T-helper 2 cell treated with Interferon-gamma antibody and Interleukin-4, amounts not matched to agents 100 ng/mL and 5 ng/mL, for 36 hours (primary cell): Measurements from ENCODE around the gene GALNT9. TPM values are rescaled to one million over a fixed set of nuclear protein-coding genes. Genes with fewer than 3 reads are reported as not detected.

ENCODE experiments used
- intact Hi-C: fragments of 100-400 bp; cut with micrococcal nuclease; formaldehyde crosslinking; loops from one replicate; pipeline ENCODE4 v1.15.1; 2023
- total RNA-seq: library from RNA; stranded (reverse); gene quantifications from 2 replicates; pipeline ENCODE4 v1.2.3, GENCODE V29; 2022

Gene GALNT9
- total RNA-seq, 1 donor from 2014 or later, result not detected

DNA sequence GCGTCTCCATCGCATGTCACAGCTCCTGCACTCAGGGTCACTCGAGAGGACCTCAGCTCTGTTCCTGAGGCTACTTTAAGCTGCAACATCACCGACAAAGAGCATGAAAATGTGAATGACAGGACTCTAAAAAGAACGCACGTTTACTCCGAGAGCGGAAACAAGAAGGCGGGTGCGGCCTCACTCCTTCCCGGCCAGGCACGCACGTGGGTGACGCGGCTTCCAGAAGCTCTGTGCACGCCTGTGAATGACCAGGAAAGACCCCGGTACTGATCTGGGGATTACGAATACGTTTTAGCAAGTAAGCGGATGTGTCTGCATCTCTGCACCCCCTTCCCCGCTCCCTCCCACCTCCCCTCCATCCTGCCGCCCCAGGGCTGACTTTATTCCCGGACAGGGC, 15.2 kb upstream of the GALNT9 start:
- intact Hi-C loops, result no loop called here

DNA sequence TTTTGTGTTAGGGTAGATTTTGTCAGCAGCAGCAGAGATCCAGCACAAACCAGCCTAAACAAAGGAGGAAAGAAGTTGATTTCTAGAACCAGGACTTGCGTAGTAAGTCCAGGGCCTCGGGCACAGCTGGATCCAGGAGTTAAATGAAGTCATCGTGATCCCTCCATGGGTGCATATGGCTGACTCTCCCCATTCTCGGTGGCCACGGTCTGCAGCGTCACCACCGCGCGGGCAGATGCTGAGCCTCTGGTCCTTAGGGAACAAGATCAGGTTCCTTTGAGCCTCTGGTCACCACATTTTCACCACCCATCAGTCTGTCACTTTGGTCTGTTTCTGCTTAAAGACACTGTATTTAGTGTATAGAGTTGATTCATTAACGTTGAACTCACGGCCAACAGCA, 14.8 kb upstream of the GALNT9 start:
- intact Hi-C loops, result no loop called here

DNA sequence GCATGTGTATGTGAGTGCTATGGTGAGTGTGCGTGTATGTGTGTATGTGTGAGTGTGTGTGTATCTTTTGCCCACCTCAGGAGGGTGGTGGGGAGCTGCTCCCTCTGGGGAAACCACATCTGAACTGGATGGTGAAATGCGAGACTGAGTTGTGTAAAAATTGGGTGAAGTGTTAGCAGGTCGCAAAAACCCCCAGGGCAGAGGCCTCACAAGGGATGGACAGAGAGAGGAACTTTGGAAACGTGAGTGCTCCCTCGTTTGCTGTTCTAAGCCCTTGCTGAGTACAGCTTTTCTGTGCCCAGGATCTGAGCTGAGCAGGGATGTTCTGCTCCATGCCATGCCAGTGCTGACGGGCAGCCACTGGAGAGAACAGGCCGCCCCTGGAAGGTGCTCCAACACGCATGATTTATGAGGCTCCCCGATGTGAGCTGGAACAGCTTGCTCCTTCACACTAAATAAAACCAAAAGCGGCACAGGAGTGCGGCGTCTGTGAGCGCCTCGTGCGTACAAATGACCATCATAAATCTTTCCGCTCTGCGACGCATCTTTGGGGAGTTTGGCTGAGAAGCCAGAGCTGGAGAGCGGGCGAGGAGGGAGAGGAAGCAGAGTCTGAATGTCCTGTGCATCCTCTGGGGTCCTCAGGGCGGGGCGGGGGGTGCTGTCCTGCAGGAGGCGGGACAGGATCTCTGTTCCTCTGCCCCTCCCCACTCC, 14.1 kb upstream of the GALNT9 start:
- intact Hi-C loops, result no loop called here

DNA sequence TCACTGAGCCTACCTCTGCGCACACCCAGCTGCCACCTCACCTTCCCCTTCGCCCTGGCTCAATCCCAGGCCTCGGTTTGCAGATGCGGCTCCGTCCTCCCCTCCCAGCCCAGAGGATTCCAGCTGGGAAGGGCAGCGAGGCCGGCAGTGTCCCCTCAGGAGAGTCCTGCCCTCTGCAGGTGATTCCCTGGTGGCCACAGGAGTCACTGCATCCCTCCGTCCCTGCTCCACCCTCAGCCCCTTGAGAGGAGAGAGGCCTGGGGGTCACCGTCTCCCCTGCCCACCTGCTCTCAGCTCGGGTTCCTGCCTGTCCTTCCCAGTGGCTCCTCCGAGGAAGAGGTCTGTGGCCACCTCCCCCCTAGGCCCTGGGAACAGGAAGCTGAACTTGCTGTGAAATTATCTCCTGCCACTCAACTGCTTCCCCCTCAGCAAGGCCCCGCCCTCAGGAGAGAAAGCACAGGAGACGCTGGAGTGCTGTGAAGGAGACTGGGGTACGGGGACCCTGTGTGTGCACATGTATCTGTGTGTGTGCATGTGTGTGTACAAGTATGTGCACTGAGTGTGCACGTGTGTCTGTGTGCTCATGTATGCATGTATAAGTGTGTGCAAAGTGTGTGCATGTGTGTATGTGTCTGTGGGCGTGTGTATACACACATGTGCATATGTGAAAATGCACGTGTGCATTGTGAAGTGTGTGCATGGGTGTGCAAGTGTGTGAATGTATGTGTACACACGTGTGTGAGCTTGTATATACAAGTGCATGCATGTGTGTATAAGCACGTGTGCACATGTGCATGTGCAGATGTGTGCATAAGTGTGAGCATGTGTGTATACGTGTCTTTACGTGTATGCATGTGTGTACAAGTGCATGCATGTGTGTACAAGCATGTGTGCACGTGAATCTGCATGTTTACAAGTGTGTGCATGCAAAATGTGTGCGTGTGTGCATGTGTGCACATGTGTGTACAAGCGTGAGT, 13.2 kb upstream of the GALNT9 start:
- intact Hi-C loops, result no loop called here

DNA sequence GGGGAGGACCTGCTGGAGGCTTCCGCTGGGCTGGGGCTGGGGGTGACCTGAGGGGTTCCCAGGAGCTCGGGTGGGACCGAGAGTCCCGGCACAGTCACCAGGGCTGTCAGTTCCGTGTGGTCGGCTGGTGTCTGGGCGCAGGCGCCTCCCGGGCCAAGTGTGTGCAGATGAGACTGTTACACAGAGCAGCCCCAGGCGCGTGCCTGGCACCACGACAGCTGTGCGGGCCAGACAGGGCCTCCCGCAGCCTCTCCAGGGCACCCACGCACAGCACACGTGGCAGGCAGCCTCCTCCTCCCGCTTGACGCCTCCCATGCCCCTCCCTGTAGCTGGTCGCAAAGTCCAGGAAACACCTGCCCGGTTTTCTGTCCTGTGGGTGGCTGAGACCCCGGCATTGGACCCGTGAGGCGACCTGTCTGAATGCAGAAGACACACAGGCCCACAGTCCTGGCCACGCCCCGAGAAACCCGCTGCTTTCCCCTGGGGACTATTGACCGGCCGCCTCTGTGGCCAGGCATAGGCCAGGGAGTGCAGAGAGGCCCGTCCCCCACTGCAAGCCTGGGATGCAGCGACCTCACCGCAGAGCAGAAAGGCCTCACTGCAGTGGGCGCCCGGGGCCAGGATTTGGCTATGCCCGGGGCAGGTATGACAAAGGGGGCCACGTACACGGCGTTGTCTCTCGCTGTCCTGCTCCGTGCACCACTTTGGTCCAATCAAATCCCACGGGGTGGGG, 12.1 kb upstream of the GALNT9 start:
- intact Hi-C loops, result no loop called here

DNA sequence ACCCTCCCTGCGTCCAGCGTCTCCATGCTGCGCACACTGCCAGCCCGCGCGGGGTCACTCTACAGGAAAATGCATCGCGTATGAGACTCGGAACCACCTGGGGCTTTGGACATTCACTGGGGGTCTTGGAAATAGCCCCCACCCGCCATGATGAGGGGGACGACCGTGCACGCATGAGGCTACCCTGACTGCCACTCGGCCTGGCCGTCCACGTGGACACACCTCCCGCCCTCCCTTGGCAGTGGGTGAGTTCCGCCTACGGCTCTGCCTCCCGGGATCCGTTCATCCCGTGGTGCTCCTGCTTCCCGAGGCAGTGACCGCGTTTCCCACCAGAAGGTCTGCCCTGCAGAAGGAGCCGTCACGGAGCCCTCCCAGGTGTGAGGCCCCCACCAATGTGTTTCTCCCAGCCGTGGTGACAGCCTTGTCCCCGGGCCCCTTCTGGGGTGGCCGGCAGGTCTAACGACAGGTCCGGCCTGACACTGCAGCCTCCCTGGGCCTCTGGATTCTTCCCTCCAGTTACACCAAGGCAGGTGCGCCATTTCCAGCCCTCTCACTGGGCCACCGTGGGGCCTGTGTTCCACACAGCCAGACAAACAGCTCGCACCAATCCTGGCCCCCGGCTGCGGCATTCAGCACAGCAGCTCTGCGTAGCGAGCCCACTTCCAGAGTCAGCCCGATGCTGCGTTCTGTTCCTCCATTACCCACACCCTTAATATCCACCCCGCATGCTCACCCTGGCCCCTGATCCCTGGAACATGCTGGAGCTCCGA, 11.1 kb upstream of the GALNT9 start:
- intact Hi-C loops, result no loop called here

DNA sequence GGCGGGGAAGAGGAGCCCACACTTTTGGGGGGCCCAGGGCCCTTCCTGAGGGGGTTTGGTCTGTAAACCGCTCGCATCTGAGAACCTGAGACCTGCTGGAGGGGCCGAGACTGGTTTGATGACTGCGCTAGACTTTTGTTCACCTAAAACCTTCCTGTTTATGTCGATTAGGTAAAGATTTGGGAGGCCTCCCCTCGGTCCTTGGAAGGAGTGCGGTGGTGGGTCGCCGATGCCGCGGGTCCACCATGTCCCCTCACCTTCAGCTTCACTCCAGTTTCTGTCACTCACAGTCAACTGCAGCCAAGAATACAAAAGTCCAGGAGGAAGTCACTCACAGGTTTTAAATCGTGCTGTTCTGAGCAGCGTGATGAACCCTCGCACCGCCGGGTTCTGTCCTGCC, 10.5 kb upstream of the GALNT9 start:
- intact Hi-C loops, result no loop called here

DNA sequence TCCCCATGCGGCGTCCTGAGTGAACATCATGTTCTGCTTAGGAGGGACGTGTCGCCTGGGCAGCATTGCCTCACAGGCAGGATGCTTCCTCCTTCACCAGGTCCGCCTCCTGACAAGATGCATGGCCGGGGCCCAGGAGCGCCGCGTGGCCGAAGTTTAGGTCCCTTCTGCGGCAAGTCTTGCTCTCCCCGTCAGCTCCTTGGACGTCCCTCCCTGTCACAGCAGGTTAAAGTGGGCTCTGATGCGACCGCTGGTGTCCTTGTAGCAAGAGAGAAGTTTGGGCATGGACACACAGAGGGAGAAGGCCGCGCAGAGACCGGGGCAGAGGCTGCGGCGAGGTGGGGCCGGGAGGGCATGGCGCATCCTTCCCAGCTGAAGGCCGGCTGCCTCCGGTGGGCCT, 9.4 kb upstream of the GALNT9 start:
- intact Hi-C loops, result no loop called here

GRCh38 chr12:132338311-132338710, 8.9 kb upstream of the GALNT9 start:
- intact Hi-C loops, result no loop called here

DNA sequence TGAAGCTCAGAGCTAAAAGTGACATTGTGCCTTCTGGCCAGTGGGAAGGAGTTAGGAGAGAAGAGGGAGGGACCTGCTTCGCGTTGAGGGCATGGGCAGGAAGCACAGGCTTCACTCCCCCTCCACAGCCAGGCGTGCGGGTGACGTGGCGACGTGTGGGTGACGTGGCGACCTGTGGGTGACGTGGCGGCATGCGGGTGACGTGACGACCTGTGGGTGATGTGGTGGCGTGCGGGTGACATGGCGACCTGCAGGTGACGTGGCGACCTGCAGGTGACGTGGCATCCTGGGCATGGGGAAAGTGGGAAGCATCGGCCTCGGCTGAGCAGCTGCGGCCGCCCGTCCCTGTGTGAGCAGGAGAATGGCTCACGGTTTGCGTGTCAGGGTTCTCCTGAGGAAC, 8.2 kb upstream of the GALNT9 start:
- intact Hi-C loops, result no loop called here

DNA sequence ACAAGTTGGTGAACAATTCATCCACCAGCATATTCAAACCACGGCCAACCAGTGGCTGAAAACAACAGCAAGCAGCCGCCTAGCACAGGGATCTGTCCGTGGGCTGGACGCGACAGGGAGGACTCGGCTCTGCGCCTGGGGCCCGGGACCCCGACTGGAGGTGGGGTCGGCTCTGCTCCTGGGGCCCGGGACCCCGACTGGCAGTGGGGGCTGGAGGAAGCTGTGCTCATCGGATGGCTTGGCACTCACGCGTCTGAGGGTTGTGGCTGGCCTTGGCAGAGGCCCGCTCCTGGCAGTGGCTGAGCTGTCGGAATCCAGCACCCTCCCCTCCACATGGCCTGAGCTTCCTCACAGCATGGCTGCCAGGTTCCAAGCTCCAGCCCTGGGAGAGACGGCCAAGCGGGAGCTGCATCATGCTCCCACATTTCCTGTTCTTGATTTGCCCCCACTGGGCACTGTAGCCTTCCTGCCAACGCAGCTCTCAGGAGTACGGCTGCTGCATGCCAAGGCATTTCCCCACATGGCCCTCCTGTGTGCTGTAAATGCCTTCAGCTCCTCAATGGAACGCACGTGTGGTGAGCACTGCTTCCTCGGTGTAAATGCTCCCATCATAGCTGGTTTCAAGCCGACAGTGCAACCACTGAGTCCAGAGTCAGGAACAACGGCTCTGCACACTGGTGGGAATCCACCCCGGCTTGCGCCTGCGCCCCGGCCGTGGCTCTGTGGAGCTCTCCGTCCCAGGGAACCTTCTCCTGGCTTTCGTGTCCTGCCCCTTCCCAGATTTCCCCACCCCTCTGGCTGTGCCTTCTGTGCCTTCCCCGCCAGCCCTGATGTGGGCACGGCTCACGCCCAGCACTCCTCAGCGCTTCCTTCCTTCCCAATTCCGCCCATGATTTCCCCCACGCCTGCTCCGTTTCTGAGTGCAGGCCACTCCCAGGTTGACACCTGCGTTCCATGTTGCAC, 7.3 kb upstream of the GALNT9 start:
- intact Hi-C loops, result no loop called here

DNA sequence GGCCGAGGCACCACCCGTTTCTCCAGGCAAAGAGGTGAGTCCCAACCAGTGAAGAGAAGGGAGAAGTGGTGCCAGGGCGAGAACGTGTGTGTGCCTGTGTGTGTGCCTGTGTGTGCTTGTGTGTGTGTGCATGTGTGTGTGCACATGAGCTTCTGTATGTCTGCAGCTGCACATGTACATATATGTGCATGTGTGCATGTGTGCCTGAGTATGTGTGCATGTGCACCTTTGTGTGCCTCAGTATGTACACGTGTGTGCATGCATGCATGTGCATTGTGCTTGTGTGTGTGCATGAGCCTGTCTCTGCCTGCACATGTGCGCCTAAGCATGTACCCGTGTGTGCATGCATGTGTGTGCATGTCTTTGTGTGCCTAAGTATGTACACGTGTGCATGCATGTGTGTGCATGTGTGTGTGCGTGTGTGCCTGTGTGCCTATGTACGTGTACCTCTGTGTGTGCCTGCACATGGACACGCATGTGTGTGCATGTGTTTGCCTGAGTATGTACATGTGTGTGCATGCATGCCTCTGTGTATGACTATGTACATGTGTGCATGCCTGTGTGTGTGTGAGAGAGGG, 5.9 kb upstream of the GALNT9 start:
- intact Hi-C loops, result no loop called here

DNA sequence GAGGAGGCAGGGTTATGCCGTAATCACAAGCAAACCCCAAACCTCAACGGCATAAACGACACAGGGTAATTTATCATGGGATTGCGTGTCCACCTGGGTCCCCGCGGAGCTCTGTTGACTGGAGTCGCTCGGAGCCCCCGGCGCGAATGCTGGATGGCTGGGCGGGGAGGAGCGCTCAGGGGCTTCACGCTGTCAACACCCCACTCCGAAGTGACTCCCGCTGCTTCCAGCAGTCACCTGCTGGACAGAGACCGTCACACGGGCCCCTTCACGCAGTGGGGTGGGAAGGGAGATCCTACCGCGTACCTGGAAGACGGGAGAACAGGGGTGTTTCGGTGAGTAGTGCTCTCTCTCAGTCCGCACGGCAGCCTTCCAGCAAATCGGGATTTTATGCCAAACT, 4.4 kb upstream of the GALNT9 start:
- intact Hi-C loops, result no loop called here

DNA sequence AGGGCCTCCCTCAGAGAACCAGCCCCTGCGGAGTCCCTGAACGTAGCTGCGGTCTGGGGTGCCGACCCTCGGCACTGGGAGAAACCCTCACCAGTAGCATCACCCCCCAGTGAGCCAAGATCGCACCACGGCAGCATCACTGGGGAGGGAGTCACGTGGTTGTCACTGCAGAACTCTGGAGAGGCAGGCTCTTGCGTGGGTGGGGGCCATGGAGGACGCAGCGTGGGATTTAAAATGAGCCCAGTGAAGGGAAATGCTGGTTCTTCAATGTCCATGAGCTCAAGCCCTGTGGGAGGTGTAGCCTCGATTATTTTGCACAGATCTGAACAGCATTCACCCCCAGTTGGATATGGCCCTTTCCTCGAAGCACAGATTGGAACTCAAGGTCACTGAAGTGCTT, 3.9 kb upstream of the GALNT9 start:
- intact Hi-C loops, result no loop called here

- intact Hi-C loops, result no loop called here
Measured at GRCh38 chr12:132330549-132330881, 1.1 kb upstream of the GALNT9 start.

GRCh38 chr12:132329720-132330548, 545 bp upstream of the GALNT9 start:
- intact Hi-C loops, result no loop called here

DNA sequence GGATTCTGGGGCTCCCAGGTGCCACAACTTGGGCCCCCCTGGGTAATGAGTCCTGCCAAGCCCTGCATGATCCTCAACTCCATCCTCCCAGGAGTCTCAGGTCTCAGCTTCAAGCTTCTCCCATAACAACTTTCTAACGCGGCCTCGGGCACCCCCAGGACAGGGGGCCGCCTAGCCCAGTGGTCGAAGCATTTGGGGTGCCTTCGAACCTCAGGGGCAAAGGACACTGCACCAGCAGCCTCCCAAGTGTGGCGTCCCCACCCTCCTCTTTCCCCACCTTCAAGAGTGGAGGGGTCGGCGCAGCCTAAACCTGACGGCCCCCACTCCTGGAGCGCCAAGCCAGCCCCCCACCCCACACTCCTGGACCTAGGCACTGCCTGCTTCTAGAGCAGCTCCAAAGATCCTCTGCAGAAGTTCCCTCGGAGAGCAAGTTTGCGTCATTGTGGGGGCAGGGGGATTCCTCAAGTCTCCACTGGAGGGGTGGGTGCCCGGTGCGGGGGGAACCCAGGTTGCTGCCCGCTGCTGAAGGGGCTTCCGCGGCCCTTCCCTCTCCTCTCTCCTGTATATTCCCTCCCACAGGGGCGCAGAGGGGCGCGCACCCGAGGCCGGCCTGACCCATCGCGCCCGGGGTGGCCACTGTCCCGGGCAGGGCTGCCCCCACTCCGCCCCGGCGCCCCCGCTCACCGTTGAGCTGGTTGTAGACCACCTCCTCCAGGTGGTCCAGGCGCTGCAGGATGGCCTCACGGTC, 933 bp downstream of the GALNT9 start:
- intact Hi-C loops, result no loop called here
